H9 (cell line): Measurements from ENCODE around the gene ZNF25. TPM values are rescaled to one million over a fixed set of nuclear protein-coding genes. Genes with fewer than 3 reads are reported as not detected.

Experiments used
- DNase-seq: peaks from one replicate; pipeline ENCODE4 v3.0.0-alpha.2; 2017
- H2AFZ ChIP-seq: one replicate; pipeline ENCODE4 v1.6.1; 2013; ENCODE audit warnings: mild to moderate bottlenecking, low read length, control low read depth, moderate library complexity
- H2AK5ac ChIP-seq: 2 replicates; pipeline ENCODE4 v1.6.1; 2013; ENCODE audit warnings: low read length, control low read depth, mixed read lengths; ENCODE audit not compliant: insufficient read length
- H2BK120ac ChIP-seq: one replicate; pipeline ENCODE4 v1.6.1; 2013; ENCODE audit warnings: low read depth, mild to moderate bottlenecking, low read length, control low read depth, inconsistent platforms; ENCODE audit not compliant: poor library complexity, severe bottlenecking
- H2BK12ac ChIP-seq: 2 replicates; pipeline ENCODE4 v1.6.1; 2013; ENCODE audit warnings: low read length, control low read depth, mixed read lengths, low read depth; ENCODE audit not compliant: insufficient read length
- H2BK15ac ChIP-seq: 2 replicates; pipeline ENCODE4 v1.6.1; 2013; ENCODE audit warnings: low read depth, low read length, control low read depth
- H2BK20ac ChIP-seq: one replicate; pipeline ENCODE4 v1.6.1; 2013; ENCODE audit warnings: low read depth, mild to moderate bottlenecking, low read length, control low read depth, inconsistent platforms; ENCODE audit not compliant: poor library complexity, severe bottlenecking
- H2BK5ac ChIP-seq: 2 replicates; pipeline ENCODE4 v1.6.1; 2013; ENCODE audit warnings: low read length, control low read depth, mixed read lengths; ENCODE audit not compliant: insufficient read length
- H3K14ac ChIP-seq: 2 replicates; pipeline ENCODE4 v1.6.1; 2013; ENCODE audit warnings: low read length, control low read depth; ENCODE audit not compliant: insufficient read depth
- H3K18ac ChIP-seq: 2 replicates; pipeline ENCODE4 v1.6.1; 2013; ENCODE audit warnings: low read depth, mild to moderate bottlenecking, mixed read lengths, low read length, control low read depth; ENCODE audit not compliant: insufficient read length
- H3K23ac ChIP-seq: 2 replicates; pipeline ENCODE4 v1.6.1; 2013; ENCODE audit warnings: low read length, control low read depth, mixed read lengths, low read depth; ENCODE audit not compliant: insufficient read length
- H3K23me2 ChIP-seq: 2 replicates; pipeline ENCODE4 v1.6.1; 2013; ENCODE audit warnings: low read depth, mild to moderate bottlenecking, mixed read lengths, low read length, control low read depth; ENCODE audit not compliant: insufficient read length, poor library complexity, severe bottlenecking
- H3K27ac ChIP-seq: 2 replicates; pipeline ENCODE4 v1.5.1; 2013; ENCODE audit warnings: low read length, control low read depth, mixed read lengths, low read depth; ENCODE audit not compliant: insufficient read length
- H3K27me3 ChIP-seq: 2 replicates; pipeline ENCODE4 v1.6.1; 2013; ENCODE audit warnings: low read length, control low read depth, inconsistent platforms; ENCODE audit not compliant: insufficient read depth
- H3K4ac ChIP-seq: 2 replicates; pipeline ENCODE4 v1.6.1; 2013; ENCODE audit warnings: low read depth, mild to moderate bottlenecking, control low read depth, inconsistent platforms, low read length, moderate library complexity
- H3K4me1 ChIP-seq: 2 replicates; pipeline ENCODE4 v1.6.1; 2013; ENCODE audit warnings: low read length, control low read depth, inconsistent platforms; ENCODE audit not compliant: insufficient read depth
- H3K4me2 ChIP-seq: 2 replicates; pipeline ENCODE4 v1.6.1; 2013; ENCODE audit warnings: low read length, control low read depth, mixed read lengths; ENCODE audit not compliant: insufficient read length, insufficient read depth
- H3K56ac ChIP-seq: 2 replicates; pipeline ENCODE4 v1.6.1; 2013; ENCODE audit warnings: low read depth, mild to moderate bottlenecking, mixed read lengths, low read length, control low read depth; ENCODE audit not compliant: insufficient read length
- H3K79me1 ChIP-seq: 2 replicates; pipeline ENCODE4 v1.6.1; 2013; ENCODE audit warnings: low read depth, mild to moderate bottlenecking, moderate library complexity, low read length, control low read depth, inconsistent platforms; ENCODE audit not compliant: insufficient read depth, poor library complexity, severe bottlenecking
- H3K79me2 ChIP-seq: 2 replicates; pipeline ENCODE4 v1.6.1; 2013; ENCODE audit warnings: low read length, control low read depth, inconsistent platforms; ENCODE audit not compliant: insufficient read depth
- H3K9ac ChIP-seq: 2 replicates; pipeline ENCODE4 v1.6.1; 2013; ENCODE audit warnings: low read length, control low read depth, mixed read lengths; ENCODE audit not compliant: insufficient read length; ENCODE audit errors: extremely low read depth
- H3K9me3 ChIP-seq: one replicate; pipeline ENCODE4 v1.6.1; 2013; ENCODE audit warnings: low read depth, low read length, inconsistent platforms; ENCODE audit not compliant: control insufficient read depth
- H3T11ph ChIP-seq: one replicate; pipeline ENCODE4 v1.6.1; 2013; ENCODE audit warnings: mild to moderate bottlenecking, low read length, control low read depth, inconsistent platforms
- H4K20me1 ChIP-seq: one replicate; pipeline ENCODE4 v1.6.1; 2013; ENCODE audit not compliant: control insufficient read depth, insufficient read length, insufficient read depth
- H4K5ac ChIP-seq: 2 replicates; pipeline ENCODE4 v1.6.1; 2013; ENCODE audit warnings: low read depth, mild to moderate bottlenecking, mixed read lengths, low read length, control low read depth; ENCODE audit not compliant: insufficient read length
- H4K8ac ChIP-seq: replicated peaks from 2 replicates; pipeline ENCODE4 v1.6.1; 2013; ENCODE audit warnings: low read length, control low read depth, mixed read lengths, low read depth; ENCODE audit not compliant: insufficient read length
- H4K91ac ChIP-seq: 2 replicates; pipeline ENCODE4 v1.6.1; 2013; ENCODE audit warnings: low read depth, mild to moderate bottlenecking, moderate library complexity, mixed read lengths, low read length, control low read depth; ENCODE audit not compliant: insufficient read length
- H3K27ac Mint-ChIP-seq, 3 experiments: 2 replicates in 2 of 3; 3 replicates in 1 of 3; pipeline ENCODE4 v1.8.0; 2020 to 2021; ENCODE audit warnings: mixed read lengths in 3 of 3, mild to moderate bottlenecking in 1 of 3, moderate library complexity in 1 of 3
- H3K27me3 Mint-ChIP-seq: 2 replicates; pipeline ENCODE4 v1.8.0; 2021; ENCODE audit warnings: low read depth, mild to moderate bottlenecking, moderate library complexity, mixed read lengths
- H3K36me3 Mint-ChIP-seq, 3 experiments: 2 replicates in 2 of 3; 3 replicates in 1 of 3; pipeline ENCODE4 v1.8.0; 2020 to 2021; ENCODE audit warnings: low read depth in 3 of 3, mixed read lengths in 3 of 3; ENCODE audit not compliant: insufficient read depth in 1 of 3
- H3K4me1 Mint-ChIP-seq, 2 experiments: 2 replicates each; pipeline ENCODE4 v1.8.0; 2020; ENCODE audit warnings: mixed read lengths in 2 of 2
- H3K4me3 Mint-ChIP-seq, 2 experiments: 2 replicates in 1 of 2; 3 replicates in 1 of 2; pipeline ENCODE4 v1.8.0; 2020 to 2021; ENCODE audit warnings: mild to moderate bottlenecking in 2 of 2, mixed read lengths in 2 of 2, moderate library complexity in 1 of 2
- H3K9me3 Mint-ChIP-seq, 2 experiments: 2 replicates in 1 of 2; 3 replicates in 1 of 2; pipeline ENCODE4 v1.8.0; 2020; ENCODE audit warnings: mild to moderate bottlenecking in 2 of 2, mixed read lengths in 2 of 2, moderate library complexity in 1 of 2
- CTCF ChIP-seq: fragments of 200-600 bp; sonication (generic); conservative IDR thresholded peaks from 3 replicates; pipeline ENCODE4 v1.8.0; 2021; ENCODE audit warnings: antibody characterized with exemption, mild to moderate bottlenecking
- total RNA-seq: library from RNA; stranded (reverse); gene quantifications from 2 replicates; pipeline ENCODE4 v1.2.1, GENCODE V29; 2021

The ZNF25 gene
- total RNA-seq, 1 experiment from 2014 or later: 0.83 TPM

GRCh38 chr10:37947526-37947925, 28.9 kb downstream of the ZNF25 start:
- Histone ChIP-seq H3K18ac (no peak overlapping the region), H4K20me1 (no peaks in the 10 kb centered on the region), H3T11ph (no peak overlapping the region), H3K4me2 (no peak overlapping the region), H4K8ac (no peak overlapping the region), H4K91ac (no peak overlapping the region), H3K79me2 (no peaks in the 10 kb centered on the region), H3K14ac (no peak overlapping the region), H2BK20ac (no peak overlapping the region), H3K27me3 (no peaks in the 10 kb centered on the region), H2BK5ac (no peak overlapping the region), H3K4me1 (no peaks in the 10 kb centered on the region), H2AFZ (no peak overlapping the region), H2BK15ac (no peak overlapping the region), H3K23me2 (no peaks in the 10 kb centered on the region), H2AK5ac (no peak overlapping the region), H3K23ac (no peak overlapping the region), H3K9ac (no peak overlapping the region), H2BK120ac (no peak overlapping the region), H4K5ac (no peak overlapping the region), H3K27ac (no peak overlapping the region), H3K9me3 (peaks cover 34% of the 10 kb centered on the region), H3K4ac (no peak overlapping the region), H3K56ac (no peak overlapping the region), H2BK12ac (no peak overlapping the region), H3K79me1 (no peaks in the 10 kb centered on the region)
- H3K27ac Mint-ChIP-seq: no peak overlapping the region
- no peaks in the 10 kb centered on the region for H3K27me3 Mint-ChIP-seq
- H3K4me1 Mint-ChIP-seq: no peaks in the 10 kb centered on the region
- peaks cover 20 to 33% (median 23%) of the 10 kb centered on the region in 3 experiments for H3K36me3 Mint-ChIP-seq
- no peak for TF ChIP-seq CTCF
- H3K4me3 Mint-ChIP-seq: no peak overlapping the region
- no peak for DNase-seq
- peaks cover 88 to 96% of the 10 kb centered on the region in 2 experiments for H3K9me3 Mint-ChIP-seq
